Activated CD4-positive, CD25-positive, alpha-beta regulatory T cell treated with anti-CD3 and anti-CD28 coated beads, Interleukin-2, amount 50 U/mL, for 72 hours (primary cell): Measurements from ENCODE around the gene PRR15.
"Not testable (repeated sequence)": the region's sequence is repeated elsewhere in the genome, so short reads cannot be mapped to it uniquely, and the experiment has no call there.

ENCODE experiments used
- DNase-seq: peaks from one replicate; pipeline ENCODE4 v3.0.0; 2021

PRR15 gene

GRCh38 chr7:29563590-29564495 lies at the start of gene PRR15:
PRR15 (plus strand) TSS chr7:29563835; CDS start chr7:29566330, 2,495 bp downstream.
- DNase-seq = no peak

- no peak for DNase-seq
Measured at GRCh38 chr7:29516491-29516890, 47.1 kb upstream of the PRR15 start.

GRCh38 chr7:29518616-29519015 lies 45.0 kb upstream of the PRR15 start:
- no peak for DNase-seq

- DNase-seq = no peak
Measured at GRCh38 chr7:29523728-29524127, 39.9 kb upstream of the PRR15 start.

- DNase-seq = no peak
Measured at GRCh38 chr7:29527505-29528108, 36.0 kb upstream of the PRR15 start.

- not testable (repeated sequence) for DNase-seq
Measured at GRCh38 chr7:29528526-29528925, 35.1 kb upstream of the PRR15 start.

DNA sequence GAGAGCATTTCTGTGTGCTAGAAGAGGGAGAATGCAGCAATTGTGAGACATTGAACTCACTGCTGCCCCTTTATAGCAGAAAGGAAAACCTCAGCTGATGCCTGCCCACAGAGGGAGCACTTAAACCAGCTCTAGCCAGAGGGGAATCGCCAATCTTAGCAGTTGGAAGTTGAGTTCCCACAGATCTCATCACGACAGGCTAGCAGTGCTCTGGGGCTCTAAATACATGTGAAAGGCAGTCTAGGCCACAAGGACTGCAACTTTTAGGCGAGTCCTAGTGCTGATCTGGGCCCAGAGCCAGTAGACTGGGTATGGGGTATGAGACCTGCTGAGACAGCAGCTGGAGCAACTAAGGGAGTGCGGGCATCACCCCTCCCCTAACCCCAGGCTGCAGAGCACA lies 25.2 kb upstream of the PRR15 start:
- no peak for DNase-seq

GRCh38 chr7:29539471-29539870 lies 24.2 kb upstream of the PRR15 start:
- no peak for DNase-seq

DNA sequence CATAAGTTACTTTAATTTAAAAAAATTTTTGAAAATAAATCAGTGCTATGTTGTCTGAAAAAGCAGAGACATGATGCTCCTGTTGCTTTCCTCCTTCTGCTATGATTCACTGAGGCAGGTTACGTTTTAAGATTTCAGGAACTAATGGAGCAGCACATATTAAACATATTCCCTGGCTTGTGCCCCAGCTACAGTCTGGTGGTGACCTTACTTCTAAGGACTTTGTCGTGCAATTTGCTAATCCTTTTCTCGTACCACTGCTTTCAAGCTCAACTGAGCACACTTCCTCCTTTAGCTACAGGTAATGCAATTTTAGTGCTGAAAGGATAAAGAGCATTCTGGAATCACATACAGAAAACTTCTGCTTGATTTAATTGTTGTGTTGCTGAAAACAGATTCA lies 16.2 kb upstream of the PRR15 start:
- DNase-seq = no peak

DNA sequence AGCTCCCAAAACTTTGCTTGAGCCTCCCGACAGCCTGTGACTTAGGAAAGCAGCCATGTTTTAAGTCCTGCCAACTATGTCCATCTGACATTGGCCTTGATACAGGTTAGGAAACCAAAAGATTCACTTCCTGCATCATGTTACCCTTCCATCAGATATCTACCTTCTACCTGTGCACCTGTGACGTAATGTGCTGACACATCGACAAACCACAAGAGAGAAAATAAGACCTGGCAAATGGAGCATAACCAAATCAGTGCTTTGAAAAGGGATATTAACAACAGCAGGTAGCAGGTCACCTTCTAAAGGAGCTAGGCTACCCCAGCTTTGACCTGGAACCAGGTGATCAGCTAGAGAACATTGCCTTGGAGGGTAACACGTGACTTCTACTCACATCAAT lies 14.8 kb upstream of the PRR15 start:
- no peak for DNase-seq

- DNase-seq = no peak
Measured at GRCh38 chr7:29552392-29552791, 11.2 kb upstream of the PRR15 start.

GRCh38 chr7:29555061-29555460 lies 8.6 kb upstream of the PRR15 start:
- no peak for DNase-seq

DNA sequence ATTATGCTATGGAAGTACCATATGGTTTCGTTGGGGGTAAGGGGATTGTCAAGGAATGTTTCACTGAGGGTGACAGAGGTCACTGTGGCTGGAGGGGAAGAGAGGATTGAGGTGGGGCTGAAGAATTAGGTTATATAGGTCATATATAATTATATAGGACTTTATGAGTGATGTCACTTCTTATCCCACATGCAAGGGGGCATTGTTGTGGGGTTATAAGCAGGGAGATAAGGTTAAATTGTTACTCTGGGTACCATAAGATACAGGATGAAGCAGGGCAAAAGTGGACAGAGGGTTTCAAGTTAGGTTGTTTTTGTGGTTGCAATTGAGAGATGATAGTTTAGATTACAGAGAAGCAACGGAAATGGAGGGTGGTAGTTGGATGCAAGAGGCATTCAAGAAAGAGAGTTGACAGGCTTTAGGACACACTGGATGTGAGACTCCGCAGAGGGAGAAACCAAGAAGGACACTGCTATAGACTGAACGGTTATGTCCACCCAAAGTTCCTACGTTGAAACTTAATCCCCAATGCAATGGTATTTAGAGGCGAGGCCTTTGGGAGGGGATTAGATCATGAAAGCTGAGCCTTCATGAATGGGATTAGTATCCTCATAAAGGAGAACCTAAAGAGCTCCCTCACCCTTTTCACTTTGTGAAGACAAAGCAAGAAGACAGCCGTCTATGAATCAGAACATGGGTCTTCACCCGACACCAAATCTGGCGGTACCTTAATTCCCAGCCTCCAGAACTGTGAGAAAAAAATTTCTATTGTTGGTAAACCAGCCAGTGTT lies 7.0 kb upstream of the PRR15 start:
- DNase-seq = no peak

DNA sequence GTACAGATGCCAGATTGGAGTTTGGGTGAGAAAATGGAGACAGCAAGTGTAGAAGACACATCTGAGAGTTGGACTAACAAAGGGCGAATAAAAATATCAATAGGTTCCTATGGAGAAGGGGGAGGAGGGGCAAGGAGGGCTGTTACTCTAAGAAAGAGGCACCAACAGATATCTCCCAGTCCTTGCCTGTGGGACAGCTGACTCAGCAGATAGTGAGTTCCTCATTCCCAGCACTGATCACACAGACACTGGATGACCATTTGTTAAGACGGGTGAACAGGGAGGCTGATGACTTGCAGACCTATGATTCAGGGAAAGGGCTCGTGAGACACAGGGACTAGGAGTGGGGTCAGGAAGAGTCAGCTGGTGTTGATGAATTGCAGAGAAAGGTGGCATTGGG lies 5.7 kb upstream of the PRR15 start:
- no peak for DNase-seq

DNA sequence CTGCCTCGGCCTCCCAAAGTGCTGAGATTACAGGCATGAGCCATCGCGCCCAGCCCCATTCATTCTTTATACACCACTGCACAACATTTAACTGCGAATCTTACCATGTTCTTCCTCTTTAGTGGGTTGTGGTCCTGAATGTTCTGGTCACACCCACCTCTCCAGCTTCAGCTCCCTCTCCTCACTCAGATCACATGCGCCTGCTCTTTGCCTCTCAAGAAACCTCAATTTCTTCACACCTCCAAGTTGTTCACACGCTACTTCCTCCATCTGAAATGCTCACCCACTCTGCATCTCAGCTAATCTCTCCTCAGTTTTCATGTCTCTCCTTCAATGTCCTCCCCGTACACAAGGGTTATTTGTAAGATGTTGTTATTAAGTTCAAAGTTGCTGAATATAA lies 2.4 kb upstream of the PRR15 start:
- DNase-seq = no peak

- no peak for DNase-seq
Measured at GRCh38 chr7:29562307-29562706, 1.3 kb upstream of the PRR15 start.

DNA sequence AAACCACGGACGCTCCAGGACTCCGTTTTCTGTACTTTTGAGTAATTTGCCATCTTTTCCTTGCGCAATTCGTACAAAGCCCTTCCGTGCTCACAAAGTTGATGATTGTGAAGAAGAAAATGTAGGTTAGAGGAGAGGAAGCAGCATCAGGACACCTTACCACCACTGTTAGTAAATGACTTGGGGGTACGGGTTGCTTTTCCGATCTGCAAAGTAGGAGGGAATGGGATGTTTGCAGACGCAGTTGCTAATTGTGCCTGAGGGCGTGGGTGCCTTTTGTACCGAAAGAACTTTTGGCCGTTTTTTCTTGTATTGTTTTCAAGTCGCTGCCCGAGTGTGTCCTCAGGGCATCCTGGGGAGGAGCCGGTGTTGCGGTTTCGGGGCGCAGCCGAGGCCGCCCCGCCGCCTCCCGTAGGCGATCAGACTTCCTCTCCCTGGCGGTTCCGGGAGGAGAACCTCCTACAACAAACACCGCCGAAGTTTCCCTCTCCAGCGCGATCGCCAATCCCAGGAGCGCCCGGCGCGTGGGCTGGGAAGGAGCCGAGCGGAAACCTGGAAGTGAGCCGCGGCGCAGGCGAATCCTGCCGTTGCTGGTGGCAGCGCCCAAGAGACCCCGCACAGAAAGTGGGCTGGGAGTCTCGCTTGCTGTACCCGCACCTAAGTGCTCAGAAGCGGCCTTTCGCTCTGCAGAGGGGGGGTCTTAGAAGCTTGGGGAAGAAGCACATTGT lies 1.0 kb downstream of the PRR15 start:
- DNase-seq = no peak

DNA sequence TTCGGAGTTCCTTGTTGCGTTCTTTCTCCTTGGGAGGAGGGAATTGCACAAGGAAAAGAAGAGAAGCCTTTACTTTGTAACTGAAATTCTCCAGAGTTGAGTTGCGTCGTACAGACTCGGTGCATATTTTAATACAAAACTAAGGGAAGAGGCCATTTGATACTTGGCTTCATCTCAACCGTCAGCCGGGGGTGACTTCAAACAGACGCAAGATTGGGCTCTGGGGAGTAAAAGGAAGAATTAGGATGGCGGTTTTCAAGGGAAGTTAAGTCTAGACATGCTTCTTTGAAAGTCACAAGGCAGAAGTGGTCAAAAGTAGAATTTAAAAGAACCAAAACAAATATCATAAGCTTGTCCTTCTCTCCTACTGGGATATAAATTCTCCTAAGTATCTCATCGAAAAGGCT lies 1.6 kb downstream of the PRR15 start:
- DNase-seq = no peak

DNA sequence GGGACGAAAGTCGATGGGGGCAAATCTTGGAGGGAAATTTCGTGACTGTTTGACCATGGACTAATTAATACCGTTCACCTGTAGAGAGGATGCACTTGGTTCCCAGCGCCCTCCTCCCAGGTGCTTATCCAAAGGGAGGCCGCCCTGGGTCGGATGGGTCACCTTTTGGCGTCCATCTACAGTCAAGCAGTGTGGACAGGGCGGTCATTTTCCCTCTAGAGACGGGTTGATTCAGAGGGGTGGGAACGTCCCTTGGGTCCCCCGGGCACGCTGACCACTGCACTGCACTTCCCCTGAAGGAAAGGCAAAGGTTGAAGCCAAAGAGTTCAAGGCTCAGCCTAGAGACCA lies 2.0 kb downstream of the PRR15 start:
- DNase-seq = no peak

DNA sequence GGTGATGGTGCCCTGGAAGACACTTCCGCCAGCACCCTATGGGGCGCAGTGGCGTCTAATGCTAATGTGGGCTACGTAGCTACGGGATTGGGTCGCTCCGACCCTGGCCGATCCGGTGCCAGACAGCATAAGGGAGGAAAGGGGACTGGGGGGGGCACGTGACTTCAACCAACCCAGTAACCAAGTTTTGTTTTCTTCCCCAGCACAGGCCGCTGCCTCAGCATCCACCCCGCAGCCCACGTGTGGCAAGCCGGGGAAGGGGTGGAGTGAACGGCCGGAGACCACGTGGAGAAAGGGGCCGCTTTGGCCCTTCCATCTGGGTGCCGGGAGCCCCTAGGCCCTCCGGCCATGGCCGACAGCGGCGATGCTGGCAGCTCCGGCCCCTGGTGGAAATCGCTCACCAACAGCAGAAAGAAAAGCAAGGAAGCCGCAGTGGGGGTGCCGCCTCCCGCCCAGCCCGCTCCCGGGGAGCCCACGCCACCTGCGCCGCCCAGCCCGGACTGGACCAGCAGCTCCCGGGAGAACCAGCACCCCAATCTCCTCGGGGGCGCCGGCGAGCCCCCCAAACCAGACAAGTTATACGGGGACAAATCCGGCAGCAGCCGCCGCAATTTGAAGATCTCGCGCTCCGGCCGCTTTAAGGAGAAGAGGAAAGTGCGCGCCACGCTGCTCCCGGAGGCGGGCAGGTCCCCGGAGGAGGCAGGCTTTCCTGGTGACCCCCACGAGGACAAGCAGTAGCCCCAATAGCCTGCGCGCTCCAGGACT lies 2.5 kb downstream of the PRR15 start:
- DNase-seq = no peak

DNA sequence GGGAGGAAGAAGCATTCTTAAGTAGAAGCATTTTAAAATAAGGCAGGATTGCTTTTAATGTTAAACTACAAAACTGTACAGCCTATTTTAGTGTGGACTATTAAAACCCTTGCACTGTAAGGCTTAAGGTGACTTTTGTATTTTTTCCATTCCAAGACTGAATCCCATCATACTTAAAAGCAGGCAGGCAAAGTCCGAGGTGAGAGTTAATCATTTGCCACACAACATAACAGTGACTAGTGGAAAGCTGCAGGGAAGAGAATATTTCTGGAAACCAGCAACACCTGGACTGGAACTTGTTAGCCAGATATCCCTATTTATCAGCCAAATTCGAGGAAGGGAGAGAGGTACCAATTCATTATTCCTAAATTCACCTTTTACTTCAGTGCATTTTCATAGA lies 3.5 kb downstream of the PRR15 start:
- DNase-seq = no peak

DNA sequence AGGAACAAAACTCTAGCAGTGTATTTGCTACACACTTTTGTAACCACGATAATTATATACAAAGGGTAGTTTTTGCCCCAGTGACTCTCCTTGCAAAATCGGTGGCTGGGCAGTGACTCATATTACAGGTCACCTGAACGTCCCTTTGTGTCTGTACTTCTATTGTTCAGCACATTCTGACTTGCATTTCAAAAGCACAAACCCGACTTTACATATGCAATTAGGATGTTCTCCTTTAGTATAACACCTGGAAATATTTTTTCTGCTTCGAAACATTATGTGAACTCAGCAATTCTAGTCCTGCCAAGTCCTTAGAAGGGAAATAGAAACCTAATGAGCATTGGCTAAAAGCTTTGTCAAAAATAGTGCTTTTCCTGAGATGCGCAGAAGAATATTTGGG lies 6.0 kb downstream of the PRR15 start:
- no peak for DNase-seq
